Measurements from ENCODE around the gene SFT2D3.

Gene SFT2D3

GRCh38 chr2:127698553-127699355 is 2.5 kb upstream of the SFT2D3 start:
- peak; percentile 16 for DNase-seq (ENCODE audit: low spot score)
- no peak for TF ChIP-seq CTCF (IDR thresholded peaks at IDR 0.05; ENCODE audit: extremely low read depth, missing control alignments)

DNA sequence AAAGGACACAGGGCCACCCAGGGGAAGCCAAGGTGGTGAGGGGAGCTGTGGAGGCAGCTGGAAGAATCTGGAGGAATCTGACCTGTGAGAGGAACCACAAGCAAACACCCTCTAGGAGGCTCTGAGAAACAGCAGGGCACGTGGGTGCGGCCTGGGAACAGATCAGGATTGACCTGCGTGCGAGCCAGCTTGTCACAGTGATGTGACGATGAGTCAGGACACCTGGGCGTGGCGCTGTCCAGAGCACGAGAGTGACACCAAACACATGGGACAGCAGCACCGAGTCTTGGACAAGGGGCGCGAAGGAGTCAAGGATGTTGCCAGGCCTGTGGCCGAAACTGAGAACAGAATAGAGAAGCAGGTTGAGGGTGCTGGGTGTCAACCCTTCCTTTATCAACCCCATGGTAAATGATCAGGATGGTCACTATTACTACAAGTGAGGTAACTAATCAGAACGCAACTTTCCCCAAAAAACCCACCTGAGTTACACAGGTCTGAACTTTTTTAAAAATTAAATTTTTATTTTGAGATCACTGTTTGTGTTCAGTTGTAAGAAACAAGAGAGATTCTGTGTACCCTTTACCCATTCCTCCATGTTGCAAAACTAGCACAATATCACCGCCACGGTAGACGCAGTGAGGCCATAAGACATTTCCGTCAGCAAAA is 637 bp upstream of the SFT2D3 start:
- DNase-seq (ENCODE audit: low spot score) = peak; percentile 91
- TF ChIP-seq CTCF (IDR thresholded peaks at IDR 0.05; ENCODE audit: extremely low read depth, missing control alignments) = no peak

- DNase-seq (ENCODE audit: low spot score) = peak; percentile 86
- no peak for TF ChIP-seq CTCF (IDR thresholded peaks at IDR 0.05; ENCODE audit: extremely low read depth, missing control alignments)
These were observed 526 bp downstream of the SFT2D3 start for GRCh38 chr2:127701651-127702394.

DNA sequence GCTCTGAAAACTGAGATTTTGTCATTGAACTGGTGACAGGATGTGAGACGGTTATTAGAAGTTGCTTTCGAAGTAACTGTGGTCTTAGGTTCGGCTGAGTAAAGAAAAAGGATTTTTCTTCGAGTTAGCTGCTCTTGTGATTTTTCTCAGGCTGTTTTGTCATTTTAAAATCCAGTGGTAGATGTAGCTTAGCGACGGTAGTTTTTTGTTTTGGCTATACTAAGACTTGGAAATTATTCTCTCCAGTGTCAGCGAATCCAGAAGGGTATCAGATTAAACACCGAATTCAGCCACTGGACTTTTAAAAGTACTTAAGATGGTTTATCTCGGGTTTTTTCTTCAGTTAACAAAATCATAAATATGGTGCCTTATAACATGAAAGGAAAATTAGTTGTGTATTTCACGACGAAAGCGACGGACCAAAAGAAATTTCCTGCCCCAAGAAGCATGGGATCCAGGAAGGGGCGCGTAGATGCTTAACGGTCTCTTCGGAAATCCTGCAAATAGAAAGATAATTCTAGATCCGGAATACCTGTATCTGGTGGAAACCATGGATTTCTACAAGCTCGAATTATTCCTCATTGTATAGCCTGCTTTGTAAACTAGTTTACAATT is 1.2 kb downstream of the SFT2D3 start:
- no peak for TF ChIP-seq CTCF (IDR thresholded peaks at IDR 0.05; ENCODE audit: extremely low read depth, missing control alignments)
- DNase-seq (ENCODE audit: low spot score) = no peak

DNA sequence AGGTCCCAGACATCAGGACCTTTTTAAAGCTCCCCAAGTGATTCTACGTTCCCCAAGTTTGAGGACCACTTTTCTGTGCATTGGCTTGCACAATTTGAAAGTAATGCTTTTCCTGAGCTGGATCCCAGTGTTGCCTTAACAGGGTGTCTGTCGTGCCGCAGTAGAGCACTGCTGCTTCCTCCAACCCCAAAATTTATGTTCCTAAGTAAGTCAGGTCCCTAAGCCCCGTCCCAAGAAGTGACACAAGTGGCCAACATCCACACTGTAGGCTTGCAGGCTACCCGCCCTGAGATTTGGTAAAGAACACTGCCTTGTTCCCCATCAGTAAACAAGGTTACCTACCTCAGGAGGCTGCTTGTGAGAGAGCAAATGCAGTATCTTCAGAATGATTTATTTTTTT is 2.0 kb downstream of the SFT2D3 start:
- no peak for DNase-seq (ENCODE audit: low spot score)
- no peak for TF ChIP-seq CTCF (IDR thresholded peaks at IDR 0.05; ENCODE audit: extremely low read depth, missing control alignments)

GRCh38 chr2:127704641-127705390 is 3.5 kb downstream of the SFT2D3 start:
- no peak for TF ChIP-seq CTCF (IDR thresholded peaks at IDR 0.05; ENCODE audit: extremely low read depth, missing control alignments)
- no peak for DNase-seq (ENCODE audit: low spot score)
